T-helper 2 cell treated with Interferon-gamma antibody and Interleukin-4, amounts not matched to agents 5 μg/mL and 100 μg/mL, for 36 hours (primary cell): ENCODE data around the gene TMEM178B.

Experiments
- DNase-seq: peaks from one replicate; pipeline ENCODE4 v3.0.0; 2021; ENCODE audit warnings: low spot score
- H3K27ac Mint-ChIP-seq: one replicate; pipeline ENCODE4 v1.8.0; 2021; ENCODE audit warnings: mild to moderate bottlenecking, mixed read lengths
- H3K27me3 Mint-ChIP-seq: one replicate; pipeline ENCODE4 v1.8.0; 2021; ENCODE audit warnings: low read depth, mixed read lengths
- H3K36me3 Mint-ChIP-seq: one replicate; pipeline ENCODE4 v1.8.0; 2021; ENCODE audit warnings: low read depth, mixed read lengths
- H3K4me1 Mint-ChIP-seq: one replicate; pipeline ENCODE4 v1.8.0; 2021; ENCODE audit warnings: low read depth, mixed read lengths
- H3K4me3 Mint-ChIP-seq: one replicate; pipeline ENCODE4 v1.8.0; 2022; ENCODE audit warnings: mild to moderate bottlenecking, moderate library complexity, mixed read lengths
- H3K9me3 Mint-ChIP-seq: one replicate; pipeline ENCODE4 v1.8.0; 2021; ENCODE audit warnings: mixed read lengths

The TMEM178B gene

DNA sequence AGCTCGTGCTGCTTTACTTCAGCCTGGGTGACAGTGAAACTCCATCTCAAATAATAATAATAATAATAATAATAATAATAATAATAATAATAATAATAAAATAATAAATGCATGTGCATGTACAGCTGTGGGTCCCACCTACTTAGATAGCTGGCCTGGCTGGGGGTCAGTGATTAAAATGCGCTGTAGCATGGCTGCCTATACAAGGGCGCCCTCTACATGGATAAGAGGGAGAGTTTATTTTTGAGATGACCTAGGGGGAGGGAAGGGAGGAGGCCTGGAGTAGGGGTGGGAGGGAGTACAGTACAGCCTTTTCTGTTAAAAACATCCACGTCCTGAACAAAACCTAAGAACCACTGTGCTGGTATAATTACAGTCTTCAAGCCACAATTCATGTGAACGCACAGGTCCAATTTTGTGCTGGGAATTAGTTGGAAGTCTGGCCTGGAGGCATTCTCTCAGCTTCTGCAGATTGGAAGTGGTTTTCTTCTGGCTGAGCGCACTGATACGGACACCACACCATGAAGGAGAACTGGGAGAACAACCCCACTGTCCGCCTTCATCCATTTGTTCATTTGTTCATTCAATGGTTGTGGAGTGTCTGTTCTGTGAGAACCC is 146.5 kb downstream of the TMEM178B start:
- no peak overlapping the region for H3K27ac Mint-ChIP-seq
- no peaks in the 10 kb centered on the region for H3K27me3 Mint-ChIP-seq
- H3K36me3 Mint-ChIP-seq: no peaks in the 10 kb centered on the region
- no peak for DNase-seq
- H3K4me3 Mint-ChIP-seq: no peak overlapping the region
- H3K4me1 Mint-ChIP-seq: no peaks in the 10 kb centered on the region
- no peaks in the 10 kb centered on the region for H3K9me3 Mint-ChIP-seq

DNA sequence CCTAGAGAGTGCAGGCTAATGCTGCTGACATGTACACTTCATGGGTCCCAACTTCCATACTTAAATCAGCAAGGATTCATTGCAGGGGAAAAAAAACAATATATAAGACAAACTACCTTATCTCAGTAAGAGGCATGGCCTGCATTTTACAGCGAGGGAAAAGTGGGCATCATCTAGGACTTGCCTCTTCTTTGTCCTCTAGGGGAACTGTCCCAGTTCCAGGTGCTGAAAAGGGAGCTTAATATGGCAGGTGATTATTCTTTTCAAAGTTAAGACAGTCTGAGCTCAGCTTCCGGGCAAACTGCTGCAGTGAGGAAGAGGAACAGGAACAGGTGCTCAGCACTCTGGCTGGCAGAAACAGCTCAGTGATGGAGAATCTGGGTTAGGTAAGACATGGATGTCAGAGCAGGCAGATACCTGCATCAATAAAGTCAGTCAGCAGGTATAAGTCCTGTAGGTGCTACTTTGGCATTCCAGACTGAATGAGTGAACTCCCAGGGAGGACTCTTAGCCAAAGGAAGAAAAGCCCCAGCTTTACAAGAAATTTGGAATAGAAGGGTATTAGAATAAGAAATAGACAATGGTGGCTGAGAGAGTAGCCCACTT is 147.2 kb downstream of the TMEM178B start:
- H3K4me3 Mint-ChIP-seq: no peak overlapping the region
- H3K9me3 Mint-ChIP-seq: no peaks in the 10 kb centered on the region
- H3K27me3 Mint-ChIP-seq: no peaks in the 10 kb centered on the region
- no peaks in the 10 kb centered on the region for H3K4me1 Mint-ChIP-seq
- DNase-seq: no peak
- no peak overlapping the region for H3K27ac Mint-ChIP-seq
- H3K36me3 Mint-ChIP-seq: no peaks in the 10 kb centered on the region

GRCh38 chr7:141225916-141226618 is 152.2 kb downstream of the TMEM178B start:
- no peaks in the 10 kb centered on the region for H3K9me3 Mint-ChIP-seq
- H3K4me1 Mint-ChIP-seq: no peaks in the 10 kb centered on the region
- H3K4me3 Mint-ChIP-seq: no peak overlapping the region
- no peak for DNase-seq
- H3K27me3 Mint-ChIP-seq: peaks cover 5% of the 10 kb centered on the region
- H3K36me3 Mint-ChIP-seq: no peaks in the 10 kb centered on the region
- no peak overlapping the region for H3K27ac Mint-ChIP-seq

GRCh38 chr7:141227454-141227853 is 153.6 kb downstream of the TMEM178B start:
- Mint-ChIP-seq H3K27me3 (peaks cover 5% of the 10 kb centered on the region), H3K4me1 (no peaks in the 10 kb centered on the region), H3K36me3 (no peaks in the 10 kb centered on the region), H3K27ac (no peak overlapping the region), H3K9me3 (no peaks in the 10 kb centered on the region), H3K4me3 (no peak overlapping the region)
- DNase-seq: no peak

GRCh38 chr7:141228482-141228881 is 154.6 kb downstream of the TMEM178B start:
- Mint-ChIP-seq H3K27me3 (peaks cover 5% of the 10 kb centered on the region), H3K36me3 (no peaks in the 10 kb centered on the region), H3K4me1 (no peaks in the 10 kb centered on the region), H3K27ac (no peak overlapping the region), H3K4me3 (no peak overlapping the region), H3K9me3 (no peaks in the 10 kb centered on the region)
- DNase-seq: no peak

DNA sequence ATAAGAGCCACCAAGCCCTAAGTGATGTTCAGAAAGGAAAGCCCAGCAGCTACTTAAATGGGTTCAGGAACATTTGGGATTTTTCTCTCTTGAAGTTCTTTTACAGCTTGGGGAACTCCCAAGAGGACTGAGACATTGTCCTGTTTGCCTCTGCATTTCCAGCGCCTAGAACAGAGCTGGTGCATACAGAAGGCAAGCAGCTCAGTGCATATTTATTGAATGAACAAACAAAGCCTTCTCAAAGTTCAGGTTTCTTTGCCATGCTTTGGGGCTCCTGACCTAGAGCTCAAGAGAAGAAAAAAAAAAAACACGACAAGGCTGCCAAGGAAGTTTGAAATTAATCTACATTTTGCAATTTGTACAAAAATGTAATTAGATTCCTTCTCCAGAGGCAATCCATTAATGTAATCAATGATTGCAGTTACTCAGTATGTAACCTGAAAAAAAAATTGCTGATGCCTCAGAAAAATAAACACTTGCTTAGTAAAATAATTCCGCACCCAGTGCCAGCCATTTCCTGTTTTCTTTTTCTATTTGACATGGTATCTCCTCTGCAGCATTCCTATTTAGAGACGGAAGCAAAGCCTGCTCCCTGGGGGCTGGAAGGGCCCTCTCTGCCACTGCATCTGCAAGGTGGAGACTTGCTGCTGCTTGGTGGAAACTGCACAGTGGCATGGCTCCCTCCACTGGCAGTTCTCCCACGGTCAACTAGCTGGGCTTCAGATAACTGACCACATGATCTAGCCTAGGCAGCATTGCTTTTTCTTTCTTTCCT is 157.3 kb downstream of the TMEM178B start:
- no peak overlapping the region for H3K27ac Mint-ChIP-seq
- no peaks in the 10 kb centered on the region for H3K9me3 Mint-ChIP-seq
- H3K36me3 Mint-ChIP-seq: no peaks in the 10 kb centered on the region
- no peaks in the 10 kb centered on the region for H3K4me1 Mint-ChIP-seq
- no peak overlapping the region for H3K4me3 Mint-ChIP-seq
- peaks cover 8% of the 10 kb centered on the region for H3K27me3 Mint-ChIP-seq
- no peak for DNase-seq

DNA sequence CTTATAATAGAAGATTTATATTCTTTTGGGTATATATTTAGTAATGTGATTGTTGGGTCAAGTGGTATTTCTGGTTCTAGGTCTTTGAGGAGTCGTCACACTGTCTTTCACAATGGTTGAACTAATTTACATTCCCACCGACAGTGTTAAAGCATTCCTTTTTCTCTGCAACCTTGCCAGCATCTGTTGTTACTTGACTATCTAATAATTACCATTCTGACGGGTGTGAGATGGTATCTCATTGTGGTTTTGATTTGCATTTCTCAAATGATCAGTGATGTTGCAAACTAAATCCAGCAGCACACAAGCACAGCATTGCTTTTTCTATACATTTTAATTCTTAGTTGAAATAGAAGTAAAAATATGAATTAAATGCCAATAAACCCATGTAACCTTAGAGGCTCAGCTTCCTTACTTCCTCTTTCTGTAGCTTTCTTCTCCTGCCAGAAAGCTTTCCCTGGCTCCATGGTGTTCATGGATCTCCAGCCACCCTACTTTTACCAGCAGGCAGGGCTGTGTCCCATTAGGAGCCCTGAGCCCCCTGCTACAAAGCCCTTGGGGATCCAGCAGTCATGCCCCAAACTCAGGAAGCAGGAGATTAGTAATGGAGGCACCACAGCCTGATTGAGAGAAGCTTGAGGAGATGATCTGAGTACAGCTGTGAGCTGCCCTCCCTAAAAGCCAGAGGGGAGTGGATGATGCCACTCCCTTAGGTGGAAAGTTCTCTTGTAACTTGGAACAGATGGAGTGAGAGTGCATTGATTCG is 158.6 kb downstream of the TMEM178B start:
- Mint-ChIP-seq H3K4me1 (no peaks in the 10 kb centered on the region), H3K27me3 (peaks cover 8% of the 10 kb centered on the region), H3K9me3 (no peaks in the 10 kb centered on the region), H3K36me3 (no peaks in the 10 kb centered on the region), H3K4me3 (no peak overlapping the region), H3K27ac (no peak overlapping the region)
- DNase-seq: no peak

GRCh38 chr7:141234335-141235105 is 160.7 kb downstream of the TMEM178B start:
- H3K36me3 Mint-ChIP-seq: no peaks in the 10 kb centered on the region
- no peaks in the 10 kb centered on the region for H3K9me3 Mint-ChIP-seq
- DNase-seq: no peak
- H3K4me3 Mint-ChIP-seq: no peak overlapping the region
- H3K27ac Mint-ChIP-seq: no peak overlapping the region
- no peaks in the 10 kb centered on the region for H3K4me1 Mint-ChIP-seq
- peaks cover 6% of the 10 kb centered on the region for H3K27me3 Mint-ChIP-seq

- no peak for DNase-seq
- H3K27me3 Mint-ChIP-seq: peaks cover 3% of the 10 kb centered on the region
- no peak overlapping the region for H3K4me3 Mint-ChIP-seq
- H3K4me1 Mint-ChIP-seq: no peaks in the 10 kb centered on the region
- no peak overlapping the region for H3K27ac Mint-ChIP-seq
- no peaks in the 10 kb centered on the region for H3K9me3 Mint-ChIP-seq
- H3K36me3 Mint-ChIP-seq: no peaks in the 10 kb centered on the region
Observed at GRCh38 chr7:141235656-141236055, 161.8 kb downstream of the TMEM178B start.

DNA sequence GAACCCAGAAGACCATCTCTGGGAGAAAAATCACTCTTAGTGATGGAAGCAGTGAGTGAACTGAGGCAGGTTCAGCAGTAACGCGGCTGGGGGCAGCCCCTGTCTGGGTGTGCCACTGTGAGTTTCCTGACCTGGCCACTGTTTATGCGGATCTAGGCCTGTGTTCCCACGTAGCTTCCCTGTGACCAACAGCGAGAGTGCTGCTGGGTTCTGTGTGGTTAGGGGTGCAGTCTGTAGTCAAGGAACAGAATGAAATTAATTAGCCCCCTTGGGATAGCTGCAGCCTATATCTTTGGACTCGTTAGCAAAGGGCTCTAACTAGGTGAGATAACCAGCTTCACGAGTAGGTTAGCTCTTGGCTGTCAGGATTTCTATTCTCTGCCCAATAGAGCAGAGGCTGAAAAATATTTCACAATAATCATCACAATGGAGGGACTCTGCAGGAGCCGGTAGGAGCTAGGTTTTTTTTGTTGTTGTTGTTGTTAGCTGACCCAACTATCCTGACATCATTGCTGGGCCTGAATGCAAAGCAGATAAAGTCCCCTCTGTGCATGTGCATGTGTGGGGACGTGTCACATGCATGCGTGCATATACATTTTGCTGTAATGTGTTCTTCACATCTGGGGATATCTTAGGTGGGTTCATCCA is 164.9 kb downstream of the TMEM178B start:
- Mint-ChIP-seq H3K27me3 (peaks cover 5% of the 10 kb centered on the region), H3K4me1 (no peaks in the 10 kb centered on the region), H3K9me3 (no peaks in the 10 kb centered on the region), H3K27ac (no peak overlapping the region), H3K4me3 (no peak overlapping the region), H3K36me3 (no peaks in the 10 kb centered on the region)
- no peak for DNase-seq

GRCh38 chr7:141239661-141240060 is 165.8 kb downstream of the TMEM178B start:
- Mint-ChIP-seq H3K27ac (no peak overlapping the region), H3K27me3 (peaks cover 2% of the 10 kb centered on the region), H3K4me3 (no peak overlapping the region), H3K36me3 (no peaks in the 10 kb centered on the region), H3K9me3 (no peaks in the 10 kb centered on the region), H3K4me1 (no peaks in the 10 kb centered on the region)
- no peak for DNase-seq

- no peaks in the 10 kb centered on the region for H3K9me3 Mint-ChIP-seq
- peaks cover 2% of the 10 kb centered on the region for H3K27me3 Mint-ChIP-seq
- no peaks in the 10 kb centered on the region for H3K4me1 Mint-ChIP-seq
- H3K36me3 Mint-ChIP-seq: no peaks in the 10 kb centered on the region
- H3K27ac Mint-ChIP-seq: no peak overlapping the region
- no peak overlapping the region for H3K4me3 Mint-ChIP-seq
- DNase-seq: no peak
Observed at GRCh38 chr7:141242568-141242967, 168.7 kb downstream of the TMEM178B start.

DNA sequence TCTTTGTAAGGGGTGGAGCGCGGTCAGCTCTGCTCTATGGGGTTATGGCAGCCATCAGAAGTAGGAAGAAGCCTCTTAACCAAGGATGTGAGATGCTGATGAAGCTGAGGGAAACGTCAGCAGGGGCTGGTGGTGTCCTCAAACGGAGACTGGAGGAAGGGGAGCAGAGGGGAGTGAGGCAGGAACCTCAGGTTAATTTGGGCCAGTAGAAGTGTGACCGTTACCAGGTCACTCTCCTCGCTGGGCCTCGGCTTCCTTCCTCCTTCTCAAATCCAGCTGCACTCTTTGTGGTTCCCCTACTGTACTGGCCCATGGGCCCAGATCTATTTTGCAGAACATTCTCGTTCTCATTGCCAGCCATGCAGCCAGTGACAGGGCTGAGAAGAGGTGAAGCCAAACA is 169.5 kb downstream of the TMEM178B start:
- no peak overlapping the region for H3K4me3 Mint-ChIP-seq
- H3K9me3 Mint-ChIP-seq: no peaks in the 10 kb centered on the region
- no peak for DNase-seq
- no peaks in the 10 kb centered on the region for H3K4me1 Mint-ChIP-seq
- H3K27me3 Mint-ChIP-seq: peaks cover 2% of the 10 kb centered on the region
- no peak overlapping the region for H3K27ac Mint-ChIP-seq
- H3K36me3 Mint-ChIP-seq: no peaks in the 10 kb centered on the region
